Hepatic stellate cell (primary cell): ENCODE data around the gene RANBP3.
"Not testable (repeated sequence)": the region's sequence is repeated elsewhere in the genome, so short reads cannot be mapped to it uniquely, and the experiment has no call there.

Experiments used
- DNase-seq: peaks from one replicate; pipeline ENCODE4 v3.0.0; 2011; ENCODE audit warnings: low spot score

The RANBP3 gene

DNA sequence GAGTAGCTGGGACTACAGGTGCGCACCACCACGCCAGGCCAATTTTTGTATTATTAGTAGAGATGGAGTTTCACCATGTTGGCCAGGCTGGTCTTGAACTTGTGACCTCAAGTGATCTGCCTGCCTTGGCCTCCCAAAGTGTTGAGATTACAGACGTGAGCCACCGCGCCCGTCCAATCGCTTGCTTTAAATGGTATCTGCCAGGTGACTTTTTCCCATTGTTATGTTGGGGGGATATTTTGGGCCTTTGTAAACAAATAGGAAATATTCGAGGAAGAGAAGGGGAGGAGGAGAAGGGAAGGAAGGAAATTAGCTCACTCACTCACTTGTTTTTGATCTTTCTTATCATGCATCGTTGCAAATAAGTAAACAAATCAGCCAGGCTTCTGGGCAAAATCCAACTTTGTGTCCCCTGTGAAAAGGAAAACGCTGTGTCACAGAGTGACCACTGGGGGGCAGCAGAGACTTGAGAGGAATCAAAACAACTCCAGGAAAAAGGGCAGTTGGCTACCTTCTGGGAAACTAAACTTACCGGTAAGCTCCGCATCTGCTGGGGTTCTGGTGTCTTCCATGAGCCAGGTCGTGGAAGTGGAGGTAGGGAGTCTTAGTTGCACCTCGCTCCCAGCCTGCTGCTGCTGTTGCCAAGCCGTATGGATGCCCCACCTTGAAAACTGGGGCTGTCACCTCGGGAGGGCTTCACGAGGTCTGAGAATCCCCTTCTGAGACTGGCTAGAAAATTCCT is 9.3 kb upstream of the RANBP3 start:
- DNase-seq = peak; percentile 77

DNA sequence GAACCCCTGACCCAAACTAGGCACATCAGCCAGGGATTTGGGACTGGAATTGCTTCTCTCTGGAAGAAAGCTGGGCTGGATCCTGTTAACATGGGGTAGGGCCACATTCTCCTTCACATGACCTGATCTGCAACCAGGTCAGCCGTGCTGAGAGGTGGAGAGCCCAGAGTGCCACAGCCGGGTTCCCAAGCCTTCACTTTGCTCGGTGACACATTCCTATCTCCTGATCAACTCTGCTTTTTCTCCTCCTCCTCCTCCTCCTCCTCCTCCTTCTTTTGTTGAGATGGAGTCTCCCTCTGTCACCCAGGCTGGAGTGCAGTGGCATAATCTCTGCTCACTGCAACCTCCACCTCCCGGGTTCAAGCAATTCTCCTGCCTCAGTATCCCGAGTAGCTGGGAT is 7.9 kb upstream of the RANBP3 start:
- DNase-seq = not testable (repeated sequence)

DNA sequence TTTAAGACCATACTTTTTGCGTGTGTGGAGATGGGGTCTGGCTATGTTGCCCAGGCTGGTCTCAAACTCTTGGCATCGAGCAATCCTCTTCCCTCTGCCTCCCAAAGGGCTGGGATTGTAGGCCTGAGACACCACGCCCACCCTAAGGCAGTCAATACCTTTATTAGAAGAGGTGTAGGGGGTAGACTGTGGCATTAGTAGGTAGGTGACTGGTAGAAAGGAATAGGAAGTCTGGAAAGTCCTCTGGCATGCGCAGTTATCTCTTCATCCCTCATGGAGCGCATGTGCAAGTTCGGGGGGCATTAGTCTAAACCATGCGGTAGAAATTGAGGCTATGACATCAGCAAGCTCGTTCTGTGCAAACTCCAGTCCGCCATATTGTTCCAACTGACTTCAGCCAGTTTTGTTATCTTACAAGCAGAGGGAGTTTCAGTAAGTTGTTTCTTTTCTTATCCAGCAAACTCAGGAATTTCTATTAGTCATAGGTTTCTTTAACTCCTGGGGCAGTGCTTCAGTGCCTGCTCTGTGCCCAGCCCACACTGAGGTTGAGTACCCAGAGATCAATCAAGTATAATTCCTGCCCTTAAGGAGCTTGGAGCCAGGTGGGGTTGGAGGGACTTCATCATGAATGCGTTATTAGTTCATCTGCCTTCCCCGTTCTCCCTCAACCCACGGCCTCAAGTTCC is 7.3 kb upstream of the RANBP3 start:
- peak; percentile 83 for DNase-seq

DNA sequence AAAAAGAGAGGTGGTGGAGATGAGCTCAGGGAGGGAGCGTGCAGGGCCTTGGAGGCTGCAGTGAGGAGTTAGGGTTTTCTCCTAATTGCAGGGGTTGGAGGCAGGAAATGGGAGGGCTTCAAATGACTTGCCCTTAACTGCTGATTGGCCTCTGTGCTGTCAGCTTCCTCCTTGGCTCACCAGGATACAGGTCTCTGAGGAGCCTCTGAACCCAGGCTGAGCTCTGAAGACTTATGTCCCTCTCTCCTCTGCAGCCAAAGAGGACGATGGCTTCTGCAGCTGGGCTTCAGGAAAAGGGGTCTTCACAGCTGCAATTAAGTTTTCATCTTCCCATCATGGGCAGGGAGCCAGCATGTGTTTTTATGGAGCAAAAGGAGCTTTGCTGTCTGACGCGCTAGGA is 6.7 kb upstream of the RANBP3 start:
- no peak for DNase-seq

DNA sequence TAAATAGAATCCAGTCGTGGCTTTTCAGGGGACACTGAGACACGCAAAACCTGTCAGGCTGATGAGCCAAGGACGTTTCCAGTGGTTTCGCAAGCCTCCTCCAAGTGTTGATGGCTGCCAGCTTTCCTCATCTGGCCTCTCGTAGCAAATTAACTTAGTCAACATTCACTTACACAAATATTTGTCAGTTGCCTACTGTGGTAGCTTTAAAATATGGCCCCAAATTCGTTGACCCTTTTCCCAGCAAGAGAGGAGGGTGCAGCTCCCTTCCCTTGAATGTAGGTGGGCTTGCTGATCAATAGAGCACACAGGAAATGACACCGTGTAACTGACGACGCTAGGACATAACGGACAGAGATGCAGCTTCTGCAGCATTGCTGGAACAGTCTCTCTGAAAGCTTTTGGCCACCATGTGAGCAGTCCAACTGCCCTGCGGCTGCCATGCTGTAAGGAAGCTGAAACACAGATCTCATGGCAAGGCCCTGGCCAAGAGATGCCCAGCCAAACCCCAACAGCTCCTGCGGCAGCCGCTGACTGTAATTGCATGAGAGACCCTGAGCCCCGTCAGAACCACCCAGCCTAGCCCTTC is 5.5 kb upstream of the RANBP3 start:
- DNase-seq = no peak

DNA sequence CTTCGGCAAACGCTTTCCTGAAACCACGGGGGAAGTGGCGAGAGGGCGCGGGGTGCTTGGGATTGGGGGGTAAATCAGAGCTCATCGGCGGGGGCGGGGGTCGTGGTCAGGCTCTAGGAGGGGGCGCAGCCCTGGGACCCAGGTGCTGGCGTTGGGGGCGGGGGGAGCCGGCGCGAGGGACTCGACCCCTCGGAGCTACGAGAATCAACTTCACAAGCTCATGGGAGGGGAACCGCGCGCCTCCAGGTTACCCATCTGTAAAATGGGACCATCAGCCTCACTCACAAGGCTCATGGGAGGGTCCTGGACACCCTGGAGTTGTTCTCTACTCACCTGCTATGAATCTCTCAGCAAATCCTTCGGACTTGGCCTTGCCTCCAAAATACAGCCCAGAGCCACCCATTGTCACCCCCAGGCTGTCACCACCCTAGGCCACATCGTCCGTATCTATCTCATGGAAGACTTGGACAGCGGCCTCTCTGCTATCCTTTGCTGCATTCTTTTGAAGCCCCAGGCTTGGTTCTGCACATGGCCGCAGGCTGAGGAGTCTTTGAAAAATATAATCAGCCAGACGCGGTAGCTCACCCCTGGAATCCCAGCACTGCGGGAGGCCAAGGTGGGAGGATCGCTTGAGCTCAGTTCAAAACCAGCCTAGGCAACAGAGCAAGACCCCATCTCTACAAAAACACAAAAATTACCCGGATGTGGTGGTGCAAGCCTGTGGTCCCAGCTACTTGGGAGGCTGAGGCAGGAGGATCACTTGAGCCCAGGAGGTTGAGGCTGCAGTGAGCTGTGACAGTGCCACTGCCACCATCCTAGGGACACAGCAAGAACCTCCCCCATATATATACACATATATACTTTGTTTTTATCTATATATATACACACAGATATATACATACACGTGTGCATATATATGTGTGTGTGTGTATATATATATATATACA is 939 bp upstream of the RANBP3 start:
- no peak for DNase-seq

DNA sequence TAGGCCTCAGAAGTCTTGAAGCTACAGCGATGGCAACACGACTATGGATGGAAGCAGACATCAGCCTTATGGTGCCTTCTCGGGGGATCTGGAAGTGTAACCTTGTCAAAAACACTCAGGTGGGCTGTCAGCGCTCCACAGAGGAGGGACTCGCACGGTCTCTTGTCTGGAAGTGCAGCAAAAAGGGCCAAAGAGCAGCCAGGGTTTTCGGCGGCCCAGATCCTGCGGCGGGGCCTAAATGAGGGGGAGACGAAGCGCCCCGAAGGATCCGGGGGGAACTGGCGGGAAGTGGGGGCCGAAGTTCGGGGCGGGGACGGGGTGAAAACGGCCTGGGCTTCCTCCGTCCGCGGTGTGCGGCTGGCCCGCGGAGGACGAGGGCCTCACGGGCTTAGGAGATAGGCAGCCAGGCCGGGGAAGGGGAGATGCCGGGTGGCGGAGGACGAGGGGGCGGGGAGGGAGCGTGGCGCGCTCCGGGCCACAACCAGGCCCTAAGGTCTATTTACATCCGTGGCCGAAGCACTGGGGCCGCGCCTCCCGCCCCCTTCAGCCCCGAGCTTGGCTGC is 637 bp downstream of the RANBP3 start:
- no peak for DNase-seq

DNA sequence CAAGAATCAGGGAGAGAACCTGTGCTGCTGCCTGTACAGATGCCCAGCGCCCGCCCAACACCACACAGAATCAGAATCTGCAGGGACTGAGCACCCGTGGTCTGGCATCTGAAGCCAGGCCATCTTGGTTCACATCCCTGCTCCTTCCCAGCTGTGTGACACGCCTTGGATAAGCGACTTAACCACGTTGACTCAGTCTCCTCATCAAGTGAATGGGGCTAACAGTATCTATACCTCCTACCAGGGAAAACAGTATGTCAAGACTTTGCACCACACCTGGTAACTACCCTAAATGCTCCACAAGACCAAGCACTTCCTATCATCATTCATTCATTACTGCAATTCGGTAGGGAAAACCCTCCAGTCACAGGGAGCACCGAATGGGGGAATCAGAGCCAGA is 1.2 kb downstream of the RANBP3 start:
- DNase-seq = no peak

DNA sequence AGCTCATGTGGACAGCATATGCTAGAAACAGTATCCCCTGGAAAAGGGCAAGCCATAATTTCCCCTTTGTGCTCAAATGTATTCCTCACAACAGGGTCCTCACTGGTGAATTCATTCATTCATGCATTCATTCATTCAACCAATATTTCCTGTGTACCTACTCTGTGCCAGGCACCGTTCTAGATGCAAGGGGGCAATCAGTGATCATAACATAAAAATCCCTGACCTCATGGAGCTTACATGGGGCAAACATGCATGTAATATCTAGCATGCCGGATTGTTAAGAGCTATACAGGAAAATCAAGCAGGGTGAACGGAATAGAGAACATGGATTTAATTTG is 2.6 kb downstream of the RANBP3 start:
- DNase-seq = no peak

DNA sequence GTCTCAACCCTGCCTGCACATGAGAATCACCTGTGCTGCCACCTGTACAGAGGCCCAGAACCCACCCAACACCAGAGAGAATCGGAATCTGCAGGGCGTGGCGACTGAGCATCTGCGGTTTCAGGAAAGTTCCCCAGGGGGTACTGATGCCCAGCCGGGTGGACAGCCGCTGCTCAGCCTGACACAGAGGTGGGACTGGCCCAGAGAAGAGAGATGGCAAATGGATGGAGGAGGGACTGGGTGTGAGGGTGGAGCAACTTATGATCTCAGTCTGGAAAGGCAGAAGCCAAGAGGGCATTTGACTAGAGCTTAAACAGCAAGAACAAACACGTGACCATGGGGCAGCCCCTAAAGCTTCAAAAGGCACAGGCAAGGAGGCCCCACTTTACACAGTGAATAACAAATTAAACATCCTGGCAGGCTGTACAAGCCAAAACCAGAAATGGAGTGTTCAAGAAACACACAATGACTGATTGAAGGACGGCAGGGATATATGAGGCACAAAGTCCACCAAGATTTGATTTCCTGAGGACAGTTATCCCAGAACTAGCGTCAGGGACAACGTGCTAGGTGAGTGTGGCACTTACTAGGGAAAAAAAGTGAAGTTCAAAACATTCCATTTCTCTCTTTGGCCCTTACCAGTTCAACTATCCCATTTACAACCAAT is 3.1 kb downstream of the RANBP3 start:
- DNase-seq = no peak

DNA sequence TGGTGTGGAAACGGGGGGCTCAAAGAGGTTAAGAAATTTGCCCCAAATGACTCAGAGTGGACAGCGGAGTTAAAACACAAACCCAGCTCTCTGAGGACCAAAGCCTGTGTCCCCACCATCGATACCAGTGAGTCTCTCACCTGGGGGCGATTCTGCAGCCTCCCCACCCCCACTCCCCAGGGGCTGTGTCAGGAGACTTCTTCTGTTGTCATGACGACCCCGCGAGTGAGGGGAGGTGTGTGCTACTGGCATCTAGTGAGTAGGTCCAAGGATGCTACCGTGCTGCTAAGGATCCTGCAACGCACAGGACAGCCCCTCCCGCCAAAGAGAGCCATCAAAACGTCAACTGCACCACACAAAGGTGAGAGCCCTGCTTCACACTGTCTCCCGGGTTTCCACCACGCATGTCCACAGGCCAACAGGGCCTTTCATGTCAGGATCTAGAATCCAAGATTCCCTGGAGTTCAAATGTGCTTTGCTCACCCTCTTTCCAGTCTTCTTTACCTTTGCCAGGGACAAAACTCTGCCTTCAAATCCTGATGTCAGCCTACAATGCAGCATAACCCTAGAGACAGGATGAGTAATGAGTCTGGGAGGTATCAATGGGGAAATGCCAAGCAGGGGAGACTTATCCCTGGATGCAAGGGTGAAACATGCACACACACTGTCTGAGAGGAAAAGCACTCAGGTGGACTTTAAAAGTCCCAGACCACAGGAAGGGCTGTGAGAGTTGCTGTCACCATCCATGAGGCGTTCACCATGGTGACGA is 3.9 kb downstream of the RANBP3 start:
- no peak for DNase-seq

DNA sequence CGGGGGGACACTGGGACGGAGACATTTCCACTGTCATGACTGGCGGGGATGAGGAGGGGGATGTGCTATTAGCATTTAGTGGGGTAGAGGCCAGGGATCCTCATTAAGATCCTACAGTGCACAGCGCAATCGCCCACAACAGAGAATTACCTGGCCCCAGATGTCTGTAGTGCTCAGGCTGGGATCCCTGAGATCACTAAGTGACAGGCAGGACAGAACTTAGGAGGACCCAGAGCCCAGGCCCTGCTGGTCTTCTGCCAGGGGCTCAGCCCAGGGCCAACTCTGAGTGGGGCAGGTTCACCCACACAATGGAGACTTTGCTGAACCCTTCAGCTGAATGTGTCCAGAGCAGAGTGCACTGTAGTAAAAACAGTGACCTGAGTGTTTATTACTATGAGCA is 4.6 kb downstream of the RANBP3 start:
- no peak for DNase-seq

DNA sequence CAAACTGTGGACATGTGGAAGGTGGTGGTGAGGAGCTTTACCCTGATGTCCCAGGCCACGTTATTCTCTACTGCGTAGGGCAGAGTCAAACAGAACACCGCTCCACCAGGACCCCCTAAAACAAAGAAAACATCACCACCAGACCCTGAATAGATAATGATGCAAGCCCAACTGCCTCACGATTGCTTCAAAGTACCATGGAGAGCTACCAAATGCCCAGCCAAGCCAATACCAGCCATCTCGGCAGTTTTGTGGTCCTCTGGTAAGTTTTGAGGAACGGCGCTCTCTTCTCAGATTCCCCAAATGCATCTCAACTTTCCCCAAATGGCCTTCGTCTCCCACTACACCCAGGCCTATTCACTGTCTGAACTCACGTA is 5.6 kb downstream of the RANBP3 start:
- DNase-seq = no peak

DNA sequence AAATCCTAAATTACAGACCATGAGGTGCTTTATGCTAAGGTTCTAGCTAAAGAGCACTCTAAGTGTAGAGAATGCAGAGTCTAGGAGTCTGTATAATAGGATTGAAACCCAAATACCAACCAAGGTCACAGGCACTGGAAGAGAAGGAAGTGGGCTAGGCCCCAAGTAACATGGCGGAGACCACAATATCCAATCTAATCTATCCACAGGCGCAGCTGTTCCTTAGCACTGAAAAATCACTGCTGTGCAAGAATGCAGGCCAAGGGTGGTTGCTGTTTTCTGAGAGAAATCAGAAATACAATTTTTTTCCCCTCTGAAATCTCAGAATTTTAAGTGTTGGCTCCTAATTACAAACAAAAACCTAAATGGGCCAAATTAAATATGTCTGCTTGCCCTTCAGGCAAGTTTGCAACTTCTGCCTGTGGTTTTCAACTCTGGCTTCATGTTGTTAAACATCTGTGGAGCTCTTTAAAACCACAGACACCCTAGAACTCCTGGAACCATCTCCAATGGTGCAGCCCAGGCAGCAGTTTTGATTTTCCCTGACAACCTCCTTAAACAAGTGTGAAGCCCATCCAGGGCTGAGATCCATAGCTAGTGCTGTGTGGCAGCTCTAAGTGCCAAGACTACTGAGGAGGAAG is 6.1 kb downstream of the RANBP3 start:
- DNase-seq = no peak

DNA sequence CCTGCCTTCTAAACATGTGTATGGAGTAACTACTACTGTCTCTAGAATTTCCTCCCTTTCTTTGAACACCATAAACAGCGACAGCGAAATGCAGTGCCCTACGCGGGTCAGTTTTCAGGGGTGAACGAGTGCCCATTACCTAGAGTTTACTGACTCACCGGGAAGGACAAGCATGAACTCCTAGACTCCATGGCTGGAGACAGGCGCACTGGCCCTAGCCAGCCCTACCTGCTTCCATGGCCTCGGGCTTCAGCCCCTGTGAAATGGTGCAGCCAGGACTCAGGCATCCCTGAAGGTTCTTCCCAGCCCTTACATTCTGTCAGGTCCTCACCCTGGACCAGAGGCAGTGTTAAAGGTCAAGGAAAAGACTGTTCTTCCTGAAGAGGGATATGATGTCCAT is 8.5 kb downstream of the RANBP3 start:
- no peak for DNase-seq

DNA sequence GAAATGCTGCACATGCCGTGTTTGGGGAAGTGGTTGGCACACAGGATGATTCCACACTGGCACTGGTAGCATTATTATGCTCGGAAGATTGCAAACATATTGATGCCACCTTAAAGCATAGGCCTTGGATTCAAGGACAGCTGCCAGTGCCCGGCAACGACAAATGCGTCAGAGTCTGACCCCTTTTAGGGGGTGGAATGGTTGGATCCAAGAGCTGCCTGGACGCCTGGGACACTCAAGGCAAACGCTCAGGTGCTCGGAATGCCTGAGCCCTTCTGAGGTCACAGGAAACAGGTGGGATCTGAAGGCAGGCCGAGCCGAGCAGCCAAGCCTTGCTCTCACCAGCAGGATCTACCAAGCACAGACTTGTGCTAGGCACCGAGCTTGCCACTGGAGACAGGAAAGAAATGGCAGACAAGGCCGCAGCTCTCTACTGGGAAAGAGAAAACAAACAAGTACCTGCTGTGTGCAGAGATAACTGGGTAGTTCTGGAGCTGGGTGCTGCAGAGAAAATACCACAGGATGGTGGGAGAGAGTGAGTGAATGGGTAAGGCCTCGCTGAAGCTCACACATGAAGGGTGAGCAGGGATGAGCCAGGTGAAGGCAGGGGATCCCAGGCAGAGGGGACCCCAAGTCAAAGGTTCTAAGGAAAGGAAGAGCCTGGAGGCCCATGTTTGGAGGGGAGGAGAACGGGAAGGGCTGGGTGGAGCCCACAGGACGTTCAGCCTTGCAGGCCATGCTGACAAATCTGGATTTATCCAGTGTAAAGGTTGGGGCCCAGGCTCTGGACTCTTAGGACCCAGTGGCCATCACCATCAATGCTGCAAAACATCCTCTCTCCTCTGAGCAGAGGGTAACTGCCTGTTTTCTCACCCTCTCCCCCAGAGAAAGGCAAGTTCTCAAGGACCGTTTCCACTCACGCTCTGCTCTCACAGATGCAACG is 9.2 kb downstream of the RANBP3 start:
- DNase-seq = no peak

DNA sequence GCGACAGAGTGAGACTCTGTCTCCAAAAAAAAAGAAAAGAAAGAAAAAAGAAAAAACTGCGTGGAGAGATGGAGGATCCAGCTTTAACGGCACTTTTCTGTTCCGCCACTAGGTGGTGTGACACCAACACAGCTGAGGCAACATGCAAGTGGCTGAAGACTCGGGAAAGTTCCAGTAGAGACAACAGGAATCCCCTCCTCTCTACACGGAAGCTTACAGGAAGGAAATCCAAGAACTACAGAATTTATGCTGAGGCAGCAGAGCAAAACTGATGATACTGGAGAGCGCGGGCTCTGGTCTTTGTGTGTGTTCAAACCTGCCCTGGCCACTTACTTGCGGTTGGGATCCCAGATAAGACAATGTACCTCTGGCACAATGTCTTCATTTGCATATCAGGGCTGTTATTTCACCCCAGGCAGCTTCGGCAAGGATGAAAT is 9.9 kb downstream of the RANBP3 start:
- peak; percentile 86 for DNase-seq

DNA sequence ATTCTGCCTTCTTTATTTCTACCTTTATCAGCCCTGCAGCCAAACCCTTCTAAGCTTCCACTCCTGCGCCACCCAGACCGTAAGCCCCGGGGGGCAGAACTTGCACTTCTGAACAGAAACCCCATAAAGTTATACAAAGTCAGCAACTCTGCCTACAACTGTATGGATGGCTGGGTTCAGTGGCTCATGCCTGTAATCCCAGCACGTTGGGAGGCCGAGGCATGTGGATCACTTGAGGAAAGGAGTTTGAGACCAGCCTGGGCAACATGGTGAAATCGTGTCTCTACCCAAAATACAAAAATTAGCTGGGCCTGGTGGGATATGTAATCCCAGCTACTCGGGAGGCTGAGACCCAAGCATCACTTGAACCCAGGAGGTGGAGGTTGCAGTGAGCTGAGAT is 10.4 kb downstream of the RANBP3 start:
- DNase-seq = no peak

DNA sequence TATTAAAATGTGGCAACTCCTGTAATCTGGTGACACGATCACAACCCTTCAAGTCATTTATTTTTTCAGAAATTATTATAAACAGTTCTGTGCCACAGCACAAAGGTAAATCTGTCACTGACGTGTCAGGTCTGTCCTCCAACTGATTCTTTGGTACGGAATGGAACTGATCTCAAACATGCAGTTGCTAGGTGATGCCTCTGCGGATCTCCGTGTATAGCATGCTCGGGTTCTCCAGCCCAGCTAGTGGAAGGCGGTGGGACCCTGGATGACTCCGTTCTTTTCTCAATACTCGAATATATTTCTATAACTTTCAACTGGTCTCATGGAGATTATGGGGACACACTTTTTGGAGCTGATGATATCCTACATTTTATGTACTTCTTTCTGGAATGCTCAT is 11.0 kb downstream of the RANBP3 start:
- DNase-seq = no peak
